H1 (cell line): Measurements from ENCODE around the gene PDRG1.

Source experiments
- EP300 ChIP-seq, 2 experiments: IDR thresholded peaks; 1 replicate in 1 of 2; 2 replicates in 1 of 2; pipeline ENCODE4 v1.6.1; 2011 to 2012; ENCODE audit warnings: low read depth in 2 of 2, low read length in 2 of 2, mild to moderate bottlenecking in 2 of 2, borderline replicate concordance in 1 of 2, inconsistent platforms in 1 of 2, moderate library complexity in 1 of 2
- FOSL1 ChIP-seq: IDR thresholded peaks from 2 replicates; pipeline ENCODE4 v1.6.1; 2011; ENCODE audit warnings: mild to moderate bottlenecking, low read depth, low read length, moderate library complexity; ENCODE audit not compliant: insufficient read depth
- JUND ChIP-seq: IDR thresholded peaks from 2 replicates; pipeline ENCODE4 v1.6.1; 2011; ENCODE audit warnings: mild to moderate bottlenecking, improper control_type of control experiment, low read length
- NRF1 ChIP-seq: IDR thresholded peaks from 2 replicates; pipeline ENCODE4 v1.6.1; 2011; ENCODE audit warnings: mild to moderate bottlenecking, low read depth, low read length, improper control_type of control experiment
- POLR2AphosphoS5 ChIP-seq: IDR thresholded peaks from 2 replicates; pipeline ENCODE4 v1.6.1; 2011; ENCODE audit warnings: low read depth, low read length
- RBBP5 ChIP-seq: IDR thresholded peaks from 2 replicates; pipeline ENCODE4 v1.7.1; 2012; ENCODE audit warnings: low read depth, mild to moderate bottlenecking, inconsistent platforms, low read length, moderate library complexity, borderline replicate concordance
- SIRT6 ChIP-seq: IDR thresholded peaks from one replicate; pipeline ENCODE4 v1.7.1; 2012; ENCODE audit warnings: low read length, inconsistent platforms
- TEAD4 ChIP-seq: IDR thresholded peaks from 2 replicates; pipeline ENCODE4 v1.6.1; 2012; ENCODE audit warnings: low read depth, low read length, inconsistent platforms, mixed read lengths
- TF ChIP-seq, protein P1 (sequence below), 3 experiments: IDR thresholded peaks; 1 replicate in 2 of 3; 2 replicates in 1 of 3; pipeline versions ENCODE4 v1.5.1 to v1.6.1; 2011; ENCODE audit warnings: low read length in 3 of 3, mild to moderate bottlenecking in 3 of 3, inconsistent platforms in 2 of 3, low read depth in 1 of 3, moderate library complexity in 1 of 3; ENCODE audit not compliant: insufficient read depth in 1 of 3; ENCODE audit errors: control extremely low read depth in 1 of 3

DNA sequence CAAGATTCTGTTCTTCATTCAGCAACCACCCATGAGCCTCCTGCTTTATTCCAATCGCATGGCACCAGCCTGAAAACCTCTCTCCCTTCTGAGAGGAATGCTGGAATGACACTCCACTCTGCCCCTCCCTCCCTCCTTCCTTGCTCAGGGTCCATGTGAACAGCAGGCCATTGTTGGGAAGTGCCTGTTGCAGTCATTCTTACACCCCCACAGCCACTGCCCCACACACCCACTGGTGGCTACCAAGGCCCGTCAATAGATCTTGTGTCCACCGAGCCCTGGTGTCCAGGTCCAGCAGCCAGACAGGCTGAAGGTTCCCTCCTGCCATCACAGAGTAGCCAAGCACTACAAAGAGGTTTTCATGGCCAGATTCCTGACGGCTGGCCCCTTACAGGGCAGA lies 6.5 kb downstream of the PDRG1 start:
- TF ChIP-seq, protein P1, sequence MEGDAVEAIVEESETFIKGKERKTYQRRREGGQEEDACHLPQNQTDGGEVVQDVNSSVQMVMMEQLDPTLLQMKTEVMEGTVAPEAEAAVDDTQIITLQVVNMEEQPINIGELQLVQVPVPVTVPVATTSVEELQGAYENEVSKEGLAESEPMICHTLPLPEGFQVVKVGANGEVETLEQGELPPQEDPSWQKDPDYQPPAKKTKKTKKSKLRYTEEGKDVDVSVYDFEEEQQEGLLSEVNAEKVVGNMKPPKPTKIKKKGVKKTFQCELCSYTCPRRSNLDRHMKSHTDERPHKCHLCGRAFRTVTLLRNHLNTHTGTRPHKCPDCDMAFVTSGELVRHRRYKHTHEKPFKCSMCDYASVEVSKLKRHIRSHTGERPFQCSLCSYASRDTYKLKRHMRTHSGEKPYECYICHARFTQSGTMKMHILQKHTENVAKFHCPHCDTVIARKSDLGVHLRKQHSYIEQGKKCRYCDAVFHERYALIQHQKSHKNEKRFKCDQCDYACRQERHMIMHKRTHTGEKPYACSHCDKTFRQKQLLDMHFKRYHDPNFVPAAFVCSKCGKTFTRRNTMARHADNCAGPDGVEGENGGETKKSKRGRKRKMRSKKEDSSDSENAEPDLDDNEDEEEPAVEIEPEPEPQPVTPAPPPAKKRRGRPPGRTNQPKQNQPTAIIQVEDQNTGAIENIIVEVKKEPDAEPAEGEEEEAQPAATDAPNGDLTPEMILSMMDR (IDR thresholded peaks at IDR 0.05; ENCODE audit: control extremely low read depth in 1 of 3, insufficient read depth in 1 of 3, low read depth in 1 of 3, low read length in 3 of 3): no peak
- TF ChIP-seq JUND: no peak
- no peak for TF ChIP-seq NRF1
- TF ChIP-seq POLR2AphosphoS5: no peak
- no peak for TF ChIP-seq EP300 (IDR thresholded peaks at IDR 0.05; ENCODE audit: borderline replicate concordance in 1 of 2, low read depth in 2 of 2, low read length in 2 of 2)
- TF ChIP-seq TEAD4: no peak
- TF ChIP-seq RBBP5: no peak
- no peak for TF ChIP-seq SIRT6
- no peak for TF ChIP-seq FOSL1
